Medulla oblongata (tissue), 1 donor: ENCODE results near the gene LRP5.
"Not testable (repeated sequence)": the region's sequence is repeated elsewhere in the genome, so short reads cannot be mapped to it uniquely, and the experiment has no call there.

Experiments
- DNase-seq: peaks from one replicate; pipeline ENCODE4 v3.0.0-alpha.2; 2015; ENCODE audit errors: extremely low spot score

LRP5 gene

DNA sequence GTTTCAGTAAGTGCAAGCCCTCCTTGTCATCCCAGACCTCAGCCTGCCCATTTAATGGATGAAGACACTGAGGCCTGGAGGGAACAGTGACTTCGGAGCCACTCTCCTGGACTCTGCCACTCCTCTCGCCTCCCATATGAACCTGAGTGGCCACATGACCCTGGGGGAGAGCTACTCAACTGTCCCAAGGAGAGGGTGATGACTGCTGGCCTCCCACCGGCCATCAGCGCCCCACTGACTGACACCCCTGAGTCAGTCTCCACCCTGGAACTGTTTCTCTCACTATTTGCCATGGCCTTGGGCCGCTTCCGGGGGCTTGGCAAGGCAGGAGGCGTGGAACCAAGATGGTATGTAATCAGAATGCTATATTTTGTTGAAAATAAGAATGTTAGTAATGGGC, 17.1 kb downstream of the LRP5 start:
- no peak for DNase-seq

DNA sequence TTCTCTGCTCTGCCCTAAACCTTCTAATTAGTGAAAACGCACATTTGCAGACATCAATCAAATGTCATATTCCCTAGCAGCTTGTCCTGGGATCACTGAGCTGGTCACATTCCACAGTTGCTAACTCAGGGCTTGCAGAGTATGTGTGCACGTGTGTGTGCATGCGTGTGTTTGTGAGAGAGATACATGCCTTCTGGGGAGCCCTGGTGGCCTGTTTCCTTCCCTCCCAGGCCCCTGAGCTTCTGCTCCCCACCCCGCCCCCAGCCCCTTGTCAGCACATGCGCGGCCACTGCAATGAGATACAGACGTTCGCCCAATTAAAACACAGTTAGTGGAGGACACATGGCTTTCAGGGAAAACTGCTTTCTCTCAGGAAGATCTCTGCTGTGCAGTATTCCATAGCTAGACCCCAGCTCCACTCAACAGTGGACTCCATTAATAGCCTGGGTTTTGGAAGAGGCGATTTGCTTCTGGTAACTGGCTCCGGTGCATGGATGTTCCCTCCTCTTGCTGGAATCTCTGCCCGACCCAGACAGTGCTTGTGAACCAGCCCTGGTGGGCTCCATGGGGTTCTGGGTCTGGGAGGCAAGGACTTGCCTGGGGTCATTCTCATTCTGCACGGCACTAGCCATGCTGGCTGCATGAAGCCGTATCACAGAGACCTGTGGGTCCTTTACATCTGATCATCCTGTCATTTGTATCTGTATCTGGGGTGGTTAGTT, 17.7 kb downstream of the LRP5 start:
- DNase-seq: no peak

DNA sequence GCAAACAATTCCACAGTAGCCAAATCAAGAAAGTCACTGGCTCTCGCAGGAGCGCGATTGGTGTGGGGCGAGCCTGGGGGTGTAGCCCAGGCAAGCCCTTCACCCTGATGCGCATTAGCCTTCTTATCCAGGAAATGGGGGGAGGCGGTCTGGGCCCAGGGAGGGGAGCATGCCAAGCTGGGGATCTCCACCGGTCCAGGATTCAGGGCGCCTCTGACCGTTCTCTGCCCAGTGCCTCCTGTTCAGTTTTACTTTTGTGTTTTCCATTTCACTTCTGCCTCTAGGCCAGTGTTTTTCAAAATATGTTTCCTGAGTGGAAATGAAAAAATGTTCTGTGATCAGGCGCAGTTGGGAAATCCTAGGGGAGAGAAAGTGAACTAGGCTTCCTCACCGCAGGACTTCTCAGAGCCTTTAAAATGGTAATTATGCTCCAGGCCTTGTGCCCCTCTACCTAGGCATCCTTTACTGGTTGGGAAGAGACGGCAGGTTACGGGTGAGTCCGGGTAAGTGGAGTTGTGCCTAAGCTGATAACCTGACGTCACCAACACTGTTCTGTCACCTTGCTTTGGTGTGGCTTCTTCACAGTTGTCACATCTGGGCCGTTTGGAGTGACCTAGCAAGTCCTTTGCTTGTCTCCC, 18.4 kb downstream of the LRP5 start:
- no peak for DNase-seq

DNA sequence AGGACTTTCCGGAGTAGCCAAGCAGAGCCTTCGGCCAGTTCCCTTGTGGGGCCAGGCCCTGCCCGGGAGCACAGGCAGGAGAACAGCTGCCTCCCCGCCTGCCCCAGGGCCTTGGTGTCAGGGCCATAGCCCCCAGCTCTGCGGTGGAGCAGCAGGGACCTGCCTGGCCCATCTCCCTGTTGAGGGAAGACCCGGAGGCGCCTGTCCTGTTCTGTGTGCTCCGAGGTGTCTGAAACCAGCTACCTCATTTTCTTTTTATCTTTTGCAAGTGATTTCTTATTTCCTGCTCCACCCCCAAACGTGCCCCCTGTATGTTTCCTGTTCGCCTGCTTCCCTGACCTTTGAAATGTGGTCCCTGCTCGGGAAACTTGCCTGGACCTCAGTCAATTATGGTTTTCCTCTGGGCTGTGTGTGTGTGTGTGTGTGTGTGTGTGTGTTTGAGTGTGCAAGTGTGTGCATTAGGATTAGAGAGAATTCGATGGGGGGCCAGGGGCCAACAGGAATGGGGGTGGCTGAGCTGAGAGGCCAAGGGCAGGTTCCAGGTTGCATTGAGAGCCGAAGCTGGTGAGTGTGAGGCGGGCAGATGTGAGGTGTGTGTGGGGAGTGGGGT, 19.1 kb downstream of the LRP5 start:
- no peak for DNase-seq

DNA sequence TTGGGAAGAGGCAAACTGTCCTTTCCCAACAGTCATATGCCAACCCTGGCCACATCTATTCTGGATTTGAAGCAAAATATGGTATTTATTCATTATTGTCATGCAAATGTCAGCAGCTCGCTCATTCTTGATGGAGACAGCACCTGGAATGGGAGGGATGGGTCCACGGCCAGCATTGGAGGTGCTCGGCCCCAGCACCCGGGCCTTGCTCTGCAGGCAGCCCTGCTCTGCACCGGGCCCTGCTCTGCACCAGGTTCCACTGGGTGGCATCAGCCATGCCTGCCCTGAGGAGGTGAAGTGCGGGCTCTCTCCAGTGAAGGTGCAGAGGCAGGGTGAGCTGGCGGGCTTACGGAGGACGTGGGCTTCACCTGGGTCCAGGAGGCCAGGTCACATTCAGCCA, 19.8 kb downstream of the LRP5 start:
- no peak for DNase-seq

DNA sequence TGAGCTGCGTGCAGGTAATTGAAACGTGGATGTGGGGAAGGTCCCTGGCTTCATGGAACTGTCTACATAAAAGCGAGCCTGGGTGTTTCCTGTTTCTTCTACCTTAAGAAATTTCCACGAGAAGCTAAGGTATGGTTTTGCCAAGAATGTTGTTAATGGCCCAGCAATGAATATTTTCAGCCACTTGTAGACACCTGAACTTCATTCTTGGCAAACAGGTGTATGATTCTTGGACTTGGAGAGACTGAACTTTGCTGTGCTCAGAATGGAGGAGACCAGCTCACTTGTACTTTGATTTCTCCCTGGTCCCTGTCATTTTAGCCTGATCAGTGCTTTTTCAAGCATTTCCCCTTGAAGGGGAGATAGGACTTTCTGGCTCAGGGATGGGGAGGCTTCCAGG, 20.8 kb downstream of the LRP5 start:
- DNase-seq: no peak

DNA sequence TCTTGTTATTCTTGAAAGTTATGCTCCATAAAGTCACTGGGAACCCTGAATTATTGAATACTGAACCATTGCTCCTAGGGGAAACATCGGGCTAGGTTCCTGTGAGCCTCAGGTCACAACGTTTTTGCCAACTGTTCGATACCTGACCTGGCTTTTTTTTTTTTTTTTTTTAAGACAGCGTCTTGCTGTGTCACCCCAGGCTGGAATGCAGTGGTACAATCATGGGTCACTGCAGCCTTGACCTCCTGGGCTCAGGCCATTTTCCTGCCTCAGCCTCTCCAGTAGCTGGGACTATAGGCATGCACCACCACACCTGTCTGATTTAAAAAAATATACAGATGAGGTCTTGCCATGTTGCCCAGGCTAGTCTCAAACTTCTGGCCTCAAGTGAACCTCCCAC, 22.5 kb downstream of the LRP5 start:
- DNase-seq: no peak

DNA sequence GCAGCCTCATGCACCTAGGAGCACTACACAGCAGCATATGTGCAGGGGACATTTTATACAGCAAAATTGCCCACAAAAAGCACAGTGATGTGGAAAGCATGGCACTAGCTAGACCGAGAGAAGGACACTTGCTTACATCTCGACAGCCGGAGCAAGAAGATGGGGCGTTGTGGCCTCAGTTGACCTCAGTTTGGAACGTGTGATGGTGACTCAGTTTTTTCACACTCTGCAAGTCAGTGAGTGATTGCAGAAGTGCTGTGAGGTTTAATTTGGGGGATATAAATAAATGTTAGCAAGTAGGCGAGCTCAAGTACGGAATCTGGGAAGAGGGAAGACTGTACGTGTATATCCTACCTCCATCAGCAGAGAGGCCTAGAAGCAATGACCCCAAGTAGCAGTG, 23.3 kb downstream of the LRP5 start:
- DNase-seq: no peak

DNA sequence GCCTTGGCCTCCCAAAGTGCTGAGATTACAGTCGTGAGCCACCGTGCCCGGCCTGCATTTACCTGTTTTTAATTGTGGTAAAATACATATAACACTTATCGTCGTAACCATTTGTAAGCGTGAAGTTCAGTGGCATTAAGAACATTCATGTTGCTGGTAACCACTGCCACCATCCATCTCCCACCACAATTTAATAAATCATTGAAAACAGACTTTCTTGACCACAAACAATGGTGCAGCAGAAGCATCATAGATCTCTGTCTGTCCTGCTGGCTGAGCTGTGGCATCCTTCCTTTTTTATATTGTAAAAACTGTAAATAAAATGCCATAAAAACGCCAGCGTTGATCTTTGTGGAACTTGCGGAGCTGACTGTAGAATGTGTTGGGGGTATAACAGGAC, 24.3 kb downstream of the LRP5 start:
- DNase-seq: no peak

DNA sequence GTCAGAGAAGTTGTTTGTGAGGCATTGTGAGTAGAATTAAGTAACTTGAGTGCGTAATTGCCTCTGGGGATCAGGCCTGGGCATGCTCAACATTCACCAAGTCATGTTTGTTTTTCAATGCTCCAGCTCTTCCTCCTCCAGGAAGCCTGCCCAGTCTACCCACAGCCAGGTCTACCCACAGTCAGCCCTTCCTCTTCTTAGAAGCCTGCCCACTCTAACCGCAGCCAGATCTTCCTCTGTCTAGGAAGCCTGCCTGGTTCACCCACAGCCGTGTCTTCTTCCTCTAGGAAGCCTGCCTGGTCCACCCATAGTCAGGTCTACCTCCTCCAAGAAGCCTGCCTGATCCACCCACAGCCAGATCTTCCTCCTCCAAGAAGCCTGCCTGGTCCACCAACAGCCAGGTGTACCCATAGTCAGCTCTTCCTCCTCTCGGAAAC, 25.0 kb downstream of the LRP5 start:
- no peak for DNase-seq

DNA sequence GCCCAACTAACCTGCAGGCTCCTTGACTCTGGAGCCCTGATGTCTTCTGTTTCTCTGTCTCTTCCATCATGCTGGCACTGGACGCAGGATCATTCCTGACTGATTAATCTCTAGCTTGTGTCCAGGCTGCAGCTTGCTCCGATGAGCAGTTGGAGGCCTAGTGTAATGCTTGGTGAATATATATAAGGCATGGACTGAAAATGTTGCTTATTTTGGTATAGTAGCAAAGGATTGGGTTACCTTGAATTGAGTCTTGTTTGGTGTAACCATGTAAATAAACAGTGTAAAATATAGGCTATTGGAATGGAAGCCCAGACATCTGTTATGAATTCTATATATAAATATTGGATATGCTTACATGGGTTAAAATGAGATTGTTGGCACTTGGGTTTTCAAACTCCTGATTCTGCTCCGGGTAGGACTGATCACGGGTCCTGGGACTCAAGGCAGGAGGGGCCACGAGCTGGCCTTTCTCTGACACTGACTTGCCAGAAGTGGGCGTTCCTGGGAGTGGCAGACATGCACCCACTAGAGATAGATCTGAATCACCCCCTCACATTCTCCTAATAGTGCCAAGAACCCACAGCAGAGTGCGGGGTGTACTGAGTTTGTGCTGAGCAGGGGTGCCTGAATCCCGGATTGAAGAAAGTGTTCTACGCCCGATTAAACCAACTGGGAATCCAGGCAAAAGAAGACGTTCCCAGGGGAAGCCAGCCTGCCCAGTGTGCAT, 25.8 kb downstream of the LRP5 start:
- DNase-seq: no peak

DNA sequence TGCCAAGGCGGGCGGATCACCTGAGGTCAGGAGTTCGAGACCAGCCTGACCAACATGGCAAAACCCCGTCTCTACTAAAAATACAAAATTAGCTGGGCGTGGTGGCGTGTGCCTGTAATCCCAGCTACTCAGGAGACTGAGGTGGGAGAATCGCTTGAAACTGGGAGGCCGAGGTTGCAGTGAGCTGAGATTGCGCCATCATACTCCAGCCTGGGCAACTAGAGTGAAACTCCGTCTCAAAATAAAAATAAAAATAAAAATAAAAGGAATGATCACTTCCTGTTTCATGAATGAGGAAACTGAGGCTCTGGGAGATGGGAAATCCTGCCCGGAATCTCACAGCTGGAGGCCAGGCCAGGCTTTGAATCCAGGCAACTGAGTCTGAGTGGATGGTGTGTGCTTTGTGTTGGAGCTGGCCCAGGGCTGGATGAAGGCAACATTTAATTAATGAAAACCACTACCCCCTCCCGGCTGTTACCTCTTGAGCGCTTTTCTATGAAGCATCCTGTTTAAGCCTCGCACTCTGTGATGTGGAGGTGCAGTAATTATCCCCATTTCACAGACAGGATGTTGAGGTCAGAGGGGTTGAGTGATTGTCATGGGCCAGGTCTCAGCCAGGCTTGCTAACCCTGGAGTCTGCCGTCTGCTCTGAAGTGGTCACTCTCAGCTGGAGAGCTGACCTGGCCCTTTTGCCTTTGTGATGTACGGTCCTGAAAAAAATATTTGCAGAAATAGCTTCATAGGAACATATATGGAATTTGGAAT, 27.8 kb downstream of the LRP5 start:
- DNase-seq: no peak

DNA sequence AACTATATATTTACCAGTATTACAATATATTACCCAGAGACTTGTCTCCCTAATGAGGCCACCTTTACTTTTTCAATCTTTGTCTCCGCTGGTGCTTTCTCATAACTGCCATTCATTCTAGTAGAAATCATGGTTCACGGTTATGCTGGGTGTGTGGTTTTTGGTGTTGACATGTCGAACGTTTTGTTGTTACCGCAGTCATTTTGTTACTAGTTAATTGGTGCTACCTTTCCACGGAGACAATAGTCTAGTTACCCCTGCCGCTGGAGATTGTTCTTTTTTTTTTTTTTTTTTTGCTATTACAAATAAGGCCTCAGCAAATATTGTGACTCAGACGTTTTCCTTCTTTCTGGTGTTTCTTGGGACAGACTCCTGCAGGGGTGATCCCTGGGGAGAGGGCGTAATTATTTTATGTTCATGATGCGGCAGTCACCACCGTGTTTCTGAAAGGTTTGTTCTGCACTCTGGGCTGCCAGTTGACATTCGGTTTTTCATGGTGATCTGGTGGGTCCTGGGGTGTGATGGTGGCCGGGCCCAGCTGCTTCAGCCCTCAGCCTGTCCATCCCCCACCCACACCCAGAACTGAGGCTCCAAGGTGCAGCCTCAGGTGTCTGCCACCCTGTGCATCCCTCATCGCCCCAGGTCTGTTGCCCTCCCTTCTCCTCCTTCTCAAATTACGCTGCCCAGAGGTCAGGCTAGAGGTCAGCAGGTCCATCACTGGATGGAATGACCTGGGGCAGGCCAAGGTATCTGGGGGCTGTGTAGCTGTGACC, 28.6 kb downstream of the LRP5 start:
- no peak for DNase-seq

DNA sequence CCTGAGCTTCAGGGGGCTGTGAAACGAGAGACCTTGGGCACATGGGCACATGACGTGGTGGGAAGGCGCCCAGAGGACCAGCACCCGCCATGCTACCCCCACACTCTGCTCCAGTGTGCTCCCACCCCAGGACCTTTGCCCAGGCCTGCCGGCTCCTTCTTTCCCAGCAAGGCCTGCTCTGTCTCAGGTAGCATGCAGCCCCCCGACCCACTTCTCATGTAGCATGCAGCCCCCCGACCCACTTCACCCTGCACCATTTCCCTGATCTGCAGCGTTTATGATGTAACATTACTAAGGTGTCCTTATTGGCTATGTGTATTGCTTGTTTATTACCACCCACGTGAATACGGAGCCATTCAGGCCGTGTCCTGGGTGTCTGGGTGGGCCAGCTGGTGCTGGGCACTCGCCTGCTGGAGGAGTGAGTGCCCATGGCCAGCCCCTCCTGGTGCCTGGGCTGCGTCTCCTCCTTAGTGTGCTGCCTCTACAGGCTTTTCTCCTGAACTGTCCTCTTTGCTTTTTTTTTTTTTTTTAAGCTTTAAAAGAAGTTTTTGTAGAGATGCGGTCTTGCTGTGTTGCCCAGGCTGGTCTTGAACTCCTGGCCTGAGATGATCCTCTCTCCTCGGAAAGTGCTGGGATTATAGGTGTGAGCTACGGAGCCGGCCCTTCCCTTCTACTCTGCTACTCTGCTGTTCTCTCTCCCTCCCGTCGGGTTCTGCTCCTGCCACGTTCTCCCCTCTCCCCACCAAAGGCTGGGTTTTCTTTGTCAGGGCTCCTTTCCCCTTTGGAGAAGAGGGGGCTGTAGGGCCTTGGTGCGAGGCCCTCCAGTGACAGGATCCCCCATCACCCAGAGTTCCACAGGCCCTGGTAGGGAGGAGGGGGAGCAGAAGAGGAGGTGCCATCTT, 29.4 kb downstream of the LRP5 start:
- no peak for DNase-seq

DNA sequence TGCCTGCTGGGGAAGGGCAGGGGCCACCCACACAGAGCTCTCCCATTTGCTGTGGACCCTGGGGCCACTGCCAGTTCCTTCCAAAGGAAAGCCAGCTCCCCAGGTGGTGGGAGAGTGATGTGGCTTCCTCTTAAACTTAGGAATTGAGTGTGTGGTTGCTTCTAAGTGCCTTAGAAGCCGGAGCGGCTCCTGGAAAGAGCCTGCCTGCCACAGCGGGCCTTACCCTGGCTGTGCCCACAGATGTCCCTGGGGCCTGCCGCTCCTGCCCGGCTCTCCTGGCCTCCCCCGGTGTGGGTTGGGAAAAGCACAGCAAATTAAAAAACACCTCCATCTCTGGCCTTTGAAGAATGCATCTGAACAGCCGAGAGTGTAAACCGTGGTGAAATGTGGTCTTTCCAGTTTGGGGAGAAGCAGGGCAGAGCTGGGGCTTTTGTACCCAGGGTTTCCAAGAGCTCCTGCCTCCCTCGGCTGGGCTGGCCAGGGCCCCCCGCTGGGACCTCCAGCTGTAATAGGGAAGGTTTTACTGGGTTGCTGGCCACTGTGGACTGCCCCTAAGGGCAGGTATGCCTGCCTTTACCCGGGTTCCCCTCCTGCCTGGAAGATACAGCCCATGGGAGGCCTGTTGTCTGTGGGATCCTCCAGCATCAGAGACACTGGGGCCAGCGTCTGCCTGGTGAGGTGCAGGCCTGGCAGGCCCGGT, 30.2 kb downstream of the LRP5 start:
- no peak for DNase-seq

DNA sequence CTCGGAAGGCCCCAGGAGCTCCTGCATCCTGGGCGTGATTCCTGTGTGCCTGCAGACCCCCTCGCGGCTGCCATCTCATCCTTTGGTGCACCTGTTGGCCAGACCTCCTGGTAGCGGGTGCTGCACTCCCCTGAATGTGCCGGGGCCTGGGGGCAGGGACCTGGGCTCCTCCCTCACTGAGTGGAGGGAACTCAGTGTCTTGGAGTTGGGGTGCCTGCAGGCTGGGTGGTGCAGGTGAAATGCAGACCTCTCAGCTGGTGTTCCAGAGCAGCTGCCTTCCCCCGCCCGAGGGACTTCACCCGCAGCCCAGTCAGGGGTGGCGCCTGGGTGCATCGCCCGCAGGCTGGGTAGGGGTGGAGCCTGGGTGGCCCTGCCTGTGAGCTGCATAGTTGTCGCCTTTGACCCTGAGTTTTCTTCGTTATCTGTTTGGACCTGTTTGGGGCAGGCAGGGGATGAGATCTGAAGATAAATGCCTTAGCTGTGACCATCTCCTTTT, 31.4 kb downstream of the LRP5 start:
- DNase-seq: no peak

DNA sequence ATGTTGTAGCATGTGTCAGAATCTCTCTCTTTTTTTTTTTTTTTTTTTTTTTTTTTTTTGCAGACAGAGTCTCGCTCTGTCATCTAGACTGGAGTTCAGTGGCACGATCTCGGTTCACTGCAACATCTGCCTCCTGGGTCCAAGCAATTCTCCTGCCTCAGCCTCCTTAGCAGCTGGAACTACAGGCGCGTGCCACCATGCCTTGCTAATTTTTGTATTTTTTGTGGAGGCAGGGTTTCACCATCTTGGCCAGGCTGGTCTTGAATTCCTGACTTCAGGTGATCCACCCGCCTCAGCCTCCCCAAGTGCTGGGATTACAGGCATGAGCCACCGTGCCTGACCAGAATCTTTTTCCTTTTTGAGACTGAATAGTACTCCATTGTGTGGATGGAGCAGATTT, 32.4 kb downstream of the LRP5 start:
- not testable (repeated sequence) for DNase-seq

DNA sequence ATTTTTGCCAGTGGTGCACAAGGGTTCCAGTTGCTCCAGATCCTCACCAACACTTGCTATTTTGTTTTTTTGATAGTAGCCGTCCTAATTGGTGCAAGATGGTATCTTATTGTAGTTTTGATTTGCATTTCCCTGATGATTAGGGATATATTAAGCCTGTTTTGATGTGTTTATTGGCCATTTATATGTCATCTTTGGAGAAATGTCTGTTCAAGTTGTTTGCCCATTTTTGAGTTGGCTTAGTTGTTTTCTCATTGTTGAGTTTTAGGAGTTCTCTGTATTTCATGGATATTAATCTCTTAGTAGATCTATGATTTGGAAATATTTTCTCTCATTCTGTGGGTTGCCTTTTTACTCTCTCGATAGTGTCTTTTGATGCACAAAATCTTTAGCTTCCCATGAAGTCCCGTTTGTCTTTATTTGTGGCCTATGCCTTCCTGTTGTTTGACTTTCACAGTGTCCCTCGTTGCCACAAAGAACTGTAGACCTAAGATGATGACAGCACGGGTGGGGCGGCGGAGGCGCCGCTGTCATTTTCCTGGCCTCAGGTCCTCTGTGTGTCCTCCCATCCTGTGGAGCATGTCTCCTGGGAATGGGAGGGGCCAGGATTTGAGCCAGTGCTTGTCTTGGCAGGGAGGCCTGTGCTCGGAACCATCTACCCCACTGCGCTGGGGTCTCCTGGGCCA, 33.5 kb downstream of the LRP5 start:
- no peak for DNase-seq

DNA sequence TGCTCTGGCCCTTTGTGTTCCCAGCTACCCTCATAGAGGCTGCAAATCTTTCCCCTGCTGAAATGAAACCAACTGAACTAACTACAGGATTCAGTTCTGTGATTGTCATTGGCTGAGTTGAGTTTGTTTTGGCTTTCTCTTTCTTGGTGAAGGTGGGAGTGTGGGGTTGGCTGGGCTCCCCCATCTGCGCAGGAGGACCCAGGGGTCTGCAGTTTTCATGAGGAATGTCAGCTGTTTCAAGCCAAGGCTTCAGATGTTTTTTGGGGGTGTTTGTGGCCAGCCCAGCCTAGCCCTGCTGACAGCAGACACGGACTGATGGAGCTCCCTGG, 34.0 kb downstream of the LRP5 start:
- DNase-seq: no peak
